ENCODE results near the gene HOXD4. TPM values are rescaled to one million over a fixed set of nuclear protein-coding genes. Genes with fewer than 3 reads are reported as not detected.
A peak's percentile ranks its signal among the peaks of the same experiment; 100 is the strongest.

HOXD4 gene
- total RNA-seq, 1 donor from 2014 or later = 4.4 TPM

DNA sequence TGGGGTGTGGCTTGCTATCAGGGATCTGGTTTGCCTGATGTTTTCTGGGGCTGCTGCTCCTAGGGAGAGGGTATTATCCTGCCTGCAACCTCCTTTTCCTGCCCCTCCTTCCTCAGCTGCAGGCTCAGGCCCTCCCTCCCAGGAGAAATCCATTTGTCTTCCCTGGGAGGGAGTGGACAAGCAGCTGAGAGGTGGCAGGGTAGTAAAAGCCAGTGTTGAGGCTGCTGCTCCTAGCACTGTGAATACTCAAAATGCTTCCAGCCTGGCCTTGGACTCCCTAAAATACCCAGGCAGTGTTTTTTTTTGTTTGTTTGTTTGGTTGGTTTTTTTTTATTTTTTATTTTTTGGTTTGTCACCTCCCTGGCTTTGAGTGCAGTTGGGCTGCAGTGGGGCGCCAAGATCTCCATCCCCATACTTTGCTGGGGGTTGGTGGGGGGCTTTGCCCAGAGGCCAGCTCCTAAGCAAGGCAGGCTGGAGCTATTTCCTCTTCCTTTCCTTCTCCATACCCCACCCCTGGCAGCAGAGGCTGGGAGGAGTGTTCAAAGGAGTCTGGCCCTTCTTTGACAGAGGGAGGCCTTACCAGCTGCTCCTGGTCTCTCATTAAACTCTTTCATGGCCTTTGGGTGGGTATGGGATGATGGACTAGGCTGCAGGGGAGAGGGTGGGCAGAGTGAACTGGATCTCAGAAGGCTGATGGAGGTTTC, 19.4 kb downstream of the HOXD4 start:
- no peak for DNase-seq (ENCODE audit: low read depth in 2 of 2)

DNA sequence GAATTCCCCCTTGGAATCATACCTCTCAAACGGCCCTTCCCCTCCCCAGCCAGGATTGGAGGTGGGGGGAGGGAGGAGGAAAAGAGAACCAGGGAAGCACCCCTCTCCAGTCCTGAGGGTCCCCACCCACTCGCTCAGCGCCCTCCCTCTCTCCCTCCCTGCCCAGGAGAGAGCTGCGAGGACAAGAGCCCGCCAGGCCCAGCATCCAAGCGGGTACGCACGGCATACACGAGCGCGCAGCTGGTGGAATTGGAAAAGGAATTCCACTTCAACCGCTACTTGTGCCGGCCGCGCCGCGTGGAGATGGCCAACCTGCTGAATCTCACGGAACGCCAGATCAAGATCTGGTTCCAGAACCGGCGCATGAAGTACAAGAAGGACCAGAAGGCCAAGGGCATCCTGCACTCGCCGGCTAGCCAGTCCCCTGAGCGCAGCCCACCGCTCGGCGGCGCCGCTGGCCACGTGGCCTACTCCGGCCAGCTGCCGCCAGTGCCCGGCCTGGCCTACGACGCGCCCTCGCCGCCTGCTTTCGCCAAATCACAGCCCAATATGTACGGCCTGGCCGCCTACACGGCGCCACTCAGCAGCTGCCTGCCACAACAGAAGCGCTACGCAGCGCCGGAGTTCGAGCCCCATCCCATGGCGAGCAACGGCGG, 20.1 kb downstream of the HOXD4 start:
- DNase-seq (ENCODE audit: low read depth in 2 of 2) = no peak

DNA sequence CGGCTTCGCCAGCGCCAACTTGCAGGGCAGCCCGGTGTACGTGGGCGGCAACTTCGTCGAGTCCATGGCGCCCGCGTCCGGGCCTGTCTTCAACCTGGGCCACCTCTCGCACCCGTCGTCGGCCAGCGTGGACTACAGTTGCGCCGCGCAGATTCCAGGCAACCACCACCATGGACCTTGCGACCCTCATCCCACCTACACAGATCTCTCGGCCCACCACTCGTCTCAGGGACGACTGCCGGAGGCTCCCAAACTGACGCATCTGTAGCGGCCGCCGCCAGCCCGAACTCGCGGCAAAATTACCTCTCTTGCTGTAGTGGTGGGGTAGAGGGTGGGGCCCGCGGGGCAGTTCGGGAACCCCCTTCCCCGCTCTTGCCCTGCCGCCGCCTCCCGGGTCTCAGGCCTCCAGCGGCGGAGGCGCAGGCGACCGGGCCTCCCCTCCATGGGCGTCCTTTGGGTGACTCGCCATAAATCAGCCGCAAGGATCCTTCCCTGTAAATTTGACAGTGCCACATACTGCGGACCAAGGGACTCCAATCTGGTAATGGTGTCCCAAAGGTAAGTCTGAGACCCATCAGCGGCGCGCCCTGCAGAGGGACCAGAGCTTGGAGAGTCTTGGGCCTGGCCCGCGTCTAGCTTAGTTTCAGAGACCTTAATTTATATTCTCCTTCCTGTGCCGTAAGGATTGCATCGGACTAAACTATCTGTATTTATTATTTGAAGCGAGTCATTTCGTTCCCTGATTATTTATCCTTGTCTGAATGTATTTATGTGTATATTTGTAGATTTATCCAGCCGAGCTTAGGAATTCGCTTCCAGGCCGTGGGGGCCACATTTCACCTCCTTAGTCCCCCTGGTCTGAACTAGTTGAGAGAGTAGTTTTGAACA, 20.9 kb downstream of the HOXD4 start:
- DNase-seq (ENCODE audit: low read depth in 2 of 2) = no peak

DNA sequence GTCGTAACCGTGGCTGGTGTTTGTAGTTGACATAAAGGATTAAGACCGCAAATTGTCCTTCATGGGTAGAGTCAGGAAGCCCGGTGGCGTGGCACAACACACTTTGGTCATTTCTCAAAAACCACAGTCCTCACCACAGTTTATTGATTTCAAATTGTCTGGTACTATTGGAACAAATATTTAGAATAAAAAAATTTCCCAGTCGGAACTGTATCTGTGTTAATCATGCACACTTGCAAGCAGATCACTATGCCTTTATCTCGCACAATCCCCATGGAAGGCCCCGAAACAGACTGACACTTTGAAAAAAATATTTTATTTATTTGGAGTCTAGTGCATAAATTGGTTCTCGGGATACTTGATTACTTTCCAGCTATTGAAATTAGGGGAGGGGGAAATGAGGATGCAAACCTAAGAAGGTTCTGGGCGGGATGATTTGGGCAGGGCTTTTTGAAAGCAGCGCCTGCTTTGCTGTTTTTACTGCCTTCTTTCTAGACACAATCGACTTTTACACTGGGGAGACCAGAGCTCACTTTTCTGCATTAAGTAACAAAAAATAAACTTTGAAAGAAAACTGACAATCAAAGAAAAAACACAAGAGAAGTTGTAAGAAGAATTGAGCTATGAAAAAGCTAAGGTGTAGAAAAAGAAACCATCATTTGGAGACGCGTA, 21.7 kb downstream of the HOXD4 start:
- no peak for DNase-seq (ENCODE audit: low read depth in 2 of 2)

DNA sequence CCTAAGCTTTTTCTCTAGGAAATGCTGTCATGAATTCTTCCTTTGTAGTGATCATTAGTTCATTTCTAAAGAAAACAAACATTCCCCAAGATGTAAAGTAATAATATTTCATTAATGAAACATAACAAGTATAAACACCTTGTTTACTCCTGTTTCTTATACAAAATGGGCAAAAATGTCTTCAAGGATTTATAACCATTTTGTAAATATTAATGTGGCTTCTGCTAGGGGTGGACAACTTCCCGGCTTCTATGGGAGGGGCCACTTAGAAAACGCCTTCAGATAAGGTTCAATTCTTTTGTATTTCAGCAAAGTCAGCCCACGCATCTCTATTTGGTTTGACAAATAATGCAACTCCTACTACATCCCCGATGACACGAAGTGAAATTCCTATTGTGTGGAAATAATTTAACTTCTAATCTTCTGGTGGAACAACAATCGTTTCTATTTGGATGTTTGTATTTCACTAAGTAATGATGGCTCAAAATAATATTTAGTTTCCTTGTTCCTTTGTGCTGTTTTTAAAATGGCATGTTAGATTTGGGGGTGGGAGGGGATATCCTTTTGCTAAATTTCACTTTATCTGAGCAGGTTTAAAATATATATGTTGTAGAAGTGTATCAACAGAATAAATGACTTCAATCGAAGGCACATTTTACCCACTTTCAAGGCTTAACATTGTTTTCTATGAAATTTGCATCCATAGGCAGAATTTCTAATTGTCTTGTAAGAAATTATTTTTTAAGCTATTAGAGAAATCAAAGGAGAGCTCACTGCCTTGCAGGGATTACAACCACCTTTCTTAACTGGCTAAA, 22.4 kb downstream of the HOXD4 start:
- no peak for DNase-seq (ENCODE audit: low read depth in 2 of 2)

DNA sequence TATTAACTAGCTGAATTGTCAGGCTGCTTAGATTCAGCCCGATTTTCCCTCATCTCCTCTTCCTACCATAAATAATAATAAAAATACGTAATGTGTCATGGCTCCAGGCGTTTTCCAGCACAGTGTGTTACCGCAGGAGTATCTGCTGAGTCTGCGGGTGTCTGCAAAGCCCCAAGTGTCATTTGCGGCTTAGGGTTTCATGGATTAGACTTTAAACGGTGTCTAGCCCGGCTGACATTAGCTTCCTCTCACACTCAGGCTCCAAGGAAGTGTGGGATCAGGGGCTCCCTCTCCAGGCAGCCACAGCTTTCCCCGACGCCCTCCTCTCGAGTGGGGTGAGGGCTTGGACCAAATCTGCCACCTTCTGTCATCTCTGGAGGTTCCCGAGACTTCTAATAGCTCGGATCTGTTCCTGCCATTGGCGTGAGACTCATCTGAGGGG, 23.1 kb downstream of the HOXD4 start:
- DNase-seq (ENCODE audit: low read depth in 2 of 2) = no peak

DNA sequence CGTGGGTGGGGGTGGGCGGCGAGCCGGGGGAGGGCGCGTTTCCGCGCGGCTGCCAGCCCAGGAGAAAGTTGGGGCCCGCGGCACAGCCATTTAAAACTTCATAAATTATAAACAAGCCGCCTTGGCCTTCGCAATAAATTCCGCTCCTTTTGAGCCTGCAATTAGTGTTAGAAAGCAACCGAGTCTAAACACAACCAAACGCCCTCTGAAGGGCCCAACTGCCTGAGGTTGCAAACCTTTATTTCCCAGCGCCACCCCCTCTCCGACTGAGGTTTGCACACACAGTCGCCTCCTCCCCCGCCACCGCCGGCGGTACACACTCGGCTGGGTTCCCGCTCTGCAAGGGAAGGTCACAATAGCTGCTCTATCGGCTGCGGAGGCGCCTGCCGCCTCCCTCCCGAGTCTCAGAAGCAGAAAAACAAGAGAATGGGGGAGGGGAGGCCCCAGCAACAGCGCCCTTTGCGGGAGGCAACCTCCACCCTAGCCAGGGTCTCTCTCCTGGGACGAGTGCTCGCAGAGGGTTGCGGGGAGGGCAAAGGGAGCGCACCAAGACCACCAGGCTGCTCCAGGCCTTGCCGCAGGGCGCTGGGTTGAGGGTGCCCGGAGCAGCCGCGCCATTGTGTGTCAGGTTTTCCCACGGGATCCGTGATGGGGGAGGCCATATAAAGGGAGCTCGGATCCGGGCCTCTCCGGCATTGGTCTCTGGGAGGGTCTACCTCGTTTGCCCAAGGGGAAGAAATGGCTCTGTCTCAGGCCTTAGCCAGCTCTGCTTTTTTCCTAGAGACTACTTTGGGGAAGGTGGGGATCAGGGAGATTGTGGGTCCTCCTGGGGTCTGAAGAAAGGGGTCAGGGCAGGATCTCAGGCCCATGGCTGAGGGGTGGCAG, 23.7 kb downstream of the HOXD4 start:
- no peak for DNase-seq (ENCODE audit: low read depth in 2 of 2)

DNA sequence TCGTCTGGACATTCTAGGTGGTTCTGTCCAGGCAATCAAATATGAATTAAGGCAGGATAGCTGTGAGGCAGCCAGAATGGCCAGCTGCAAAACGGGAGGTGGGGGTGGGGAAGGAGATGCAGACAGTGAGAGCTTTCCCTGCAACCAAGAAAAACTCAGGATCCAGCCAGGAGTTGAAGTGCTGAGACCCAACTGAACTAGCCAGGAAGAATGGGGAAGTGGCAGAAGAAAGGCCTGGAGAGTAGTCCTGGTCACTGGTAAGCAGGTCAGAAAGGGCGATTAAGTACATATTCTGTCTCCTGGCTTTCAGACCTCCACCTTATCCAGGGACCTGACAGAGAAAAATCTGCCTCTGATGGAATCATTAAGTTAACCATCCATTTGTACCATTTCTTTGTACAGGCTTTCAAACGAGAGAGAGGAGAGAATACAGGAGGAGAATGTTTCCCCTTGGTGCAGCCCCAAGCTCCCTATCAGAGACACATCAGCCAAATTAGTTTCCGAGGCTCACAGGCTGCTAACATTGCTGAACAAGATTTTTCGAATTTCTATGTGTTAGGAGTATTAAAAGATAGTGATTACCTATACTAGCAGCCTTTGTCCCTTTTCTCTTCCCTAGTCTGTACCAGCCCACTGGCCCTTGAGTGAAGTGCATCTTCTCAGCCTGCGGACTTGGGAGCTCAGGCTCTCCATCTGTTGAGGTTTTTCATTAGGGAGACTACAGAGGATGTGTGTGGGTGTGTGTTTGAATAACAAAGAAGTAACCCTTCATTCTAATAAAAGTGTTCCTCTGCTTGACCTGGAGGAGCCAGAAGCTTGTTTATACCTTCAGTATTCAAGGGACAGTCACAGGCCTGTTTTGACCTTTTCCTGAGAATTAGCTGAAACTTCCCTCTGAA, 24.6 kb downstream of the HOXD4 start:
- no peak for DNase-seq (ENCODE audit: low read depth in 2 of 2)

DNA sequence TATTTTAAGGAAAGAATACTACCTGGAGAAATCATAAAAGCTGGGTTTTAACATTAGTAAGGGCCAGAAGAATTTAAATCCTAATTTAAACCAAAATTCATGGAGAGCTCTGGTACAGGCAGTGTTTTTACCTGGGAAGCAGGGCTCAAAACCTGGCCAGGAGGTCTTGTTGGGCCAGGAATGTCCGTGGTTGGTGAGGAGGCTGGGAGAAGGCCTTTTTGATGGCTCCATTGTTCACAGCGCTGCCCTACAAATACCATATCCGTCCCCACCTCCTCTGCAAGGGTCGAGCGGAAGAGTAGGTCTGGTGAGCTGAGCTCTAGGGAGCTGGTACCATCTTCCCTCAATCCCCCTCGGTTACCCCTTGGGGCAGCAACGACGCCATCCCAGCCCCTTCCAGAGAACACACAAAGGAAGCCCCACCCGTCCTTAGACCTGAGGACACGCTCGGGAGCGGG, 26.3 kb downstream of the HOXD4 start:
- DNase-seq (ENCODE audit: low read depth in 2 of 2) = peak in 1 of 2 donors; percentile 49

DNA sequence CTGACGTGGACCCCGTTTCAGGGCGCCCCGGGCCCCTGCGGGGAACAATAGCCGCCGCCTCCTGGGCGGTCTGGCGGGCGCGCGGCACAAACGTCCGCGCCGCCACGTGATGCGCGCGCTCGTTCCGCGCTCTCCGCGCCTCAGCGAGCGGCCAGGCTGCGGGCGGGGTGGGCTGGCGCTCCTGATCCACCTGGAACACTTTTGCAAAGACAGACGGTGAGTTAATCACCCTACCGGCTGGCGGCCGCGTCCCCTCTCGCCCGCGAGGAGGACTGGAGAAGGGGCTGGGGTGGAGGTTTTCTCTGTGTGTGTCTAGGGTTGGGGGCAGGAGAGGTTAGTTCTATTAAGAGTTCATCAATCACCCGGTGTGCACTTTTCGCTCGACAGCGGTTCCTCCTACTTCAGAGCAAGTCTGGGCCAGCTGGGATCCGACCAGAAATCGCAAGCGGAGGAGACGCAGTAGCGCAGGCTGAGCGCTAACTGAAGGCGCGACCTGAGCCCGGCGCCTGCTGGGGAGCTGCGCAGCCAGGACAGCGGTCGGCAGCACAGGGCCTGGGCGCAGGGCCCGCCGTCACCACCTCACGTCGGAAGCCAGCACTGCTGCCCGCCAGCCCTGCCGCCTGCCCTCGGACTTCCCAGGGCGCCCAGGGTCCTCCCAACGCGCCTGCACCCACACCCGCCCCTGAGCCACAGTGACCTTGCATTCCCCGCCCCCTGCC, 26.8 kb downstream of the HOXD4 start:
- peak; percentile 28 to 59 for DNase-seq (ENCODE audit: low read depth in 2 of 2)

DNA sequence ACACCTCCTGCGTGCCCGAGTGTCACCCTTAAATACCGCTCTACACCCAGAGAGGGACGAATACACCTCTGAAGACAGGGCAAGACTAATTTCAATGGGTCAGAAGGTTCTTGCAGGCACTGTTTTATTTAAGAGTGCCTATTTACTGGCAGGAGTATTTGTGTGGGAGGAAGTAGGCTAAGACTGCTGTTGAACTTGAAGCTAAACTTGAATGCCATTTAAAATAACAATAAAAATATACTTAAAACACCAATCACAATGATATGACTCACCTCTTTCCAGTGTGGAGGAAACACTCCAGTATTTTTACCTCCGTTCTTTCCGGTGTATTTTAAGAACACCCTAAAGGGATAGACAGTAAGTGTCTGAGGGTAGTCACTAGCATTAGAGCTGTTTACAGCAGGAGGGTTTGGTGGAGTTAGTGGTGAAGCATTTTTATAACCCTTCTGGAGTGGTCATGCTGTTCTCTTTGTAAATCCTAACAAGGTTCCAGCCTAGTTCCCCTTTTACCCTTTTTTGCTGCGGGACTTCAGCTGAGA, 27.5 kb downstream of the HOXD4 start:
- DNase-seq (ENCODE audit: low read depth in 2 of 2) = peak; percentile 47 to 59

DNA sequence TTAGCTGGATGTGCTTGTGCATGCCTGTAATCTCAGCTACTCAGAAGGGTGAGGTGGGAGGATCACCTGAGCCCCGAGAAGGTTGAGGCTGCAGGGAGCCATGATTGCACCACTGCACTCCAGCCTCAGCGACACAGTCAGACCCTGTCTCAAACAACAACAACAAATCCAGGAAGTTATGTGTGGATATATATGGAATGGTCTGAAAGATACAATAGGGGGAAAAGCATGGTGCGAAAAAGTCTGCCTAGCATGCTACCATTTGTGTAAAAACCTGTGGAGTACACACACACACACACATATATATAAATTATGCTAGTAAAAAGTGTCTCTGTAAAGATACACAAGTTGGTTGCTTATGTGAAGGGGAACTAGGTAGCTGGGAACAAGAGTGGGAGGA, 30.2 kb downstream of the HOXD4 start:
- DNase-seq (ENCODE audit: low read depth in 2 of 2) = peak in 1 of 2 donors; percentile 78

DNA sequence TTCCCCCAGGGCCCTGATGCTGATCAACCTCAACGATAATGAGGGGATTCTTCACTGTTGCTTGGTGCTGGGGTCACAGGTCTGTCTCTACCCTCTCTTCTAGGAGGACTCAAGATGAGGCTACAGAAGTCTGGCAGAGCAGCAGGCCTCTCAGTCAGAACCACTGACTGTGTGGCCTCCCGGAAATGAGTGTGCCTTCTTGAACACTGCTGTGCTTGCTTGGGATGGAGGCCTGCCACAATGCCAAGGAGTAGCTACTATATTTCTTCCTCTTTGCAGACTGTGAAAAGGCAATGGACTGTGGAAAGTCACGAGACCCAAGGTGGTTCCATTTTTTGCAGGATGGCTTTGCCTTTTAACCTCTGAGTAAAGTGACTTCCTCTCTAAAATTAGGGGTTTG, 31.3 kb downstream of the HOXD4 start:
- DNase-seq (ENCODE audit: low read depth in 2 of 2) = peak in 1 of 2 donors; percentile 32

DNA sequence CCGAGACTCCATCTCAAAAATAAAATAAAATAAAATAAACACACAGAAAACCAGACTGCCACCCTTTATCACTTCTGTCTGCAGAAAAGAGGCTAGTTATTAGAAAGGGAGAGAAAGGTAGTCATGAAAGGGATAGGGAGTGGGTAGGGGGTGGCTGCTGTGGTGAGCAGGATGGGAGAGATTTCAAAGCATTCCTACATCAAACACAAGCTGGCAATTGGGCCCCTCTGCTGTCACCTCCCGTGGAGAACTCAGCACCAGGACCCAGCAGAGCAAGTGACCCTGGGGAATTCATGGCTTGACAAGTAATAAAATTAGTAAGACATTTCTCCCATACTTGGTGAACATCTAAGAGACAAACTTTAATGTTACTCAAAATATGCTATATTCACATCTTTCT, 33.4 kb downstream of the HOXD4 start:
- DNase-seq (ENCODE audit: low read depth in 2 of 2) = no peak

DNA sequence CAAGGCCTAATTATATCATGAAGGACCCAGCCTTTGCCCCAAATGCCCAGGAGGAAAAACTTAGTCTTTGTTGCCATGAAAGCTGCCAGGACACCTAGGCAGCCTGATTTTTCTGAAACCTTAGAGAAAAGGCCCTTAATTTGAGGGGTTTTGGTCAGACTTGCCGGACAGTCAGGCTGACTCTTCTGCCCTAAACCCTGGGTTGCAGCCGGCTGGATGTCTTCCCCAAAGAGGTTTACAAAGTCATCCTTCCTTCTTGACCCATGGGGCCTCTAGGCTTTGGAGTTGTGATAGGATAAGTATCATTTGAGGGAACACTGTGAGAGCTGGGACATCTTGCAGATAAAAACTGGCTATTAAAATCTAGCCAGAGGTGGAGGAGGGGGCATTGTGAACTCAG, 34.7 kb downstream of the HOXD4 start:
- DNase-seq (ENCODE audit: low read depth in 2 of 2) = no peak

DNA sequence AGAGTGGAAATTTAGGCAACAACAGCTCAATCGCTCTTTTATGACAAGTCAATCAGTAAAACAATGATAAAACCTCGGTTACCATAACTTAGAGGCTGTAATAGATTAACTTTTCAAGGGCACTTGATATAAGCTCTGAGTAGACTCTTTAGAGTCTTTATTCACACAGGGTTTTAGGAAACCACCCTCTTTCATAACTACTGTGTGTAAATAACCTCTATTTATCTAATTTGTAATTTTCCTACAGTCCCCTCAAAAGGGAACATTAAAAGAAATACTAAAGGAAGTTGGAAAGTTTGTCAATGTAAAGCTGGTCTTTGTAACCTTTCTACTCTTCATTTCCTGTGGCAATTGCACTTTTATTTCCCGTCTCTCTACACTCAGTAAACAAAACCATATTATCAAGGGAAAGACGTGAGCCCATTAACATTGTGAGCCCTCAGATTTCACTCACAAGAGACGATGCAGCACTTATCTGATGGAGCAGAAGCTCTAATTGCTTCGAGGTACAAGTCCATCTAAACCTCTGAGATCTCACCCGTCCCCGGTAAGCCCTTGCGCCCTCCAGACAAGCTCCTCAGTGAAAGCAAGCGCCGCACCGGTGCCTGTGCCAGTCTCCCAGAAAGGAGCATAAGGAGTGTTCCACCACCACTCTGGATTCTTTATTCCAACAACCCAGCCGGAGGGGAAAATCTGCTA, 36.0 kb downstream of the HOXD4 start:
- peak in 1 of 2 donors; percentile 50 for DNase-seq (ENCODE audit: low read depth in 2 of 2)

Measured in lung microvascular endothelial cell (primary cell).